Motor neuron (in vitro differentiated cells): ENCODE data around the gene GRIA1. TPM values are rescaled to one million over a fixed set of nuclear protein-coding genes. Genes with fewer than 3 reads are reported as not detected.

Experiments used
- ATAC-seq, 8 experiments: fragments of 200-7000 bp; cut with Tn5 transposase; replicated peaks in 6 of 8; 2 replicates each; pipeline ENCODE4 v1.8.0; 2021; ENCODE audit warnings: mild to moderate bottlenecking in 8 of 8, moderate library complexity in 8 of 8
- H3K27ac ChIP-seq, 2 donors: fragments of 250-450 bp; sonication (Bioruptor Pico); 2 replicates each; pipeline ENCODE4 v1.9.0; 2021; ENCODE audit warnings: antibody characterized with exemption in 2 of 2, mild to moderate bottlenecking in 2 of 2, moderate library complexity in 1 of 2
- H3K4me1 ChIP-seq, 2 donors: fragments of 250-450 bp; sonication (Bioruptor Pico); replicated peaks in 1 of 2; 2 replicates each; pipeline ENCODE4 v1.6.1; 2021; ENCODE audit warnings: antibody characterized with exemption in 2 of 2, mild to moderate bottlenecking in 2 of 2, moderate library complexity in 1 of 2
- H3K4me3 ChIP-seq, 5 donors: fragments of 250-450 bp; sonication (Bioruptor Pico); 2 replicates each; pipeline ENCODE4 v1.9.0; 2021; ENCODE audit warnings: antibody characterized with exemption in 5 of 5, mild to moderate bottlenecking in 5 of 5, moderate library complexity in 4 of 5
- WGBS, 10 experiments: fragments of 450-650 bp; shearing (Covaris generic); methylation state at CpG; one replicate each; pipeline ENCODE4 v1.0.0; 2022; 5-methylcytosine and 5-hydroxymethylcytosine counted together
- in situ Hi-C, 9 experiments: fragments of 400-800 bp; cut with MboI; loops; one replicate each; pipeline ENCODE4 v1.15.0; 2021; ENCODE audit warnings: low sequenced_read_pairs in 9 of 9, low pct_unique_long_range_greater_than_20kb in 2 of 9; ENCODE audit not compliant: unreplicated experiment in 9 of 9
- total RNA-seq, 8 experiments: library from RNA; unstranded; fragments of 300-600 nt; gene quantifications; 2 replicates each; pipeline versions ENCODE4 v1.2.3 to v1.2.4, GENCODE V29; 2022

GRIA1 gene
- total RNA-seq, 8 experiments from 2014 or later = 19.7 to 203 (median 54.7) TPM

GRCh38 chr5:153690236-153690635 is 199.8 kb downstream of the GRIA1 start:
- Histone ChIP-seq H3K27ac (peak overlapping the region; percentile 21 to 29), H3K4me1 (peaks cover 14% of the 10 kb centered on the region in 2 donors), H3K4me3 (no peak overlapping the region)
- in situ Hi-C loops = no loop called here
- WGBS, 10 experiments = 90 to 100% (median 100%) methylated on average over 1 to 3 of the region's 3 CpGs; no CpG with 5 or more reads in 4 of the 10 experiments
- ATAC-seq = peak in 5 of 8 experiments; percentile 88 to 99 (median 95)

GRCh38 chr5:153696256-153696655 is 205.8 kb downstream of the GRIA1 start:
- no peak for ATAC-seq
- WGBS, 10 experiments = 20 to 100% (median 62%) methylated on average over 1 to 3 of the region's 3 CpGs; no CpG with 5 or more reads in 4 of the 10 experiments
- H3K4me1 ChIP-seq = peaks cover 12 to 15% of the 10 kb centered on the region in 2 donors
- in situ Hi-C loops = no loop called here
- H3K4me3 ChIP-seq = no peak overlapping the region
- H3K27ac ChIP-seq = no peak overlapping the region

- peak in 4 of 8 experiments; percentile 22 to 49 (median 32) for ATAC-seq
- H3K27ac ChIP-seq = no peak overlapping the region
- 65 to 100% (median 86%) methylated on average over 2 to 3 of the region's 3 CpGs; no CpG with 5 or more reads in 5 of the 10 experiments for WGBS, 10 experiments
- peaks cover 12 to 20% of the 10 kb centered on the region in 2 donors for H3K4me1 ChIP-seq
- H3K4me3 ChIP-seq = no peak overlapping the region
- in situ Hi-C loops = no loop called here
These were observed 208.6 kb downstream of the GRIA1 start for GRCh38 chr5:153699035-153699434.

GRCh38 chr5:153700940-153701339 is 210.5 kb downstream of the GRIA1 start:
- in situ Hi-C loops = no loop called here
- ATAC-seq = peak in 5 of 8 experiments; percentile 31 to 80 (median 67)
- Histone ChIP-seq H3K27ac (peak overlapping the region; percentile 5 to 21), H3K4me1 (peaks cover 12 to 20% of the 10 kb centered on the region in 2 donors), H3K4me3 (no peak overlapping the region)

GRCh38 chr5:153702265-153702664 is 211.8 kb downstream of the GRIA1 start:
- 3 to 100% (median 67%) methylated on average over 2 to 4 of the region's 4 CpGs; no CpG with 5 or more reads in 3 of the 10 experiments for WGBS, 10 experiments
- in situ Hi-C loops = no loop called here
- no peak overlapping the region for H3K27ac ChIP-seq
- ATAC-seq = peak in 3 of 8 experiments; percentile 86 to 89 (median 88)
- no peak overlapping the region for H3K4me3 ChIP-seq
- H3K4me1 ChIP-seq = peaks cover 12 to 20% of the 10 kb centered on the region in 2 donors

GRCh38 chr5:153704110-153704509 is 213.6 kb downstream of the GRIA1 start:
- in situ Hi-C loops = no loop called here
- no peak for ATAC-seq
- peaks cover 12 to 20% of the 10 kb centered on the region in 2 donors for H3K4me1 ChIP-seq
- H3K27ac ChIP-seq = no peak overlapping the region
- no peak overlapping the region for H3K4me3 ChIP-seq

- H3K4me1 ChIP-seq = peaks cover 0 to 3% of the 10 kb centered on the region in 2 donors
- in situ Hi-C loops = no loop called here
- 35 to 92% (median 79%) methylated on average over 1 to 6 of the region's 6 CpGs for WGBS, 10 experiments
- H3K27ac ChIP-seq = no peak overlapping the region
- no peak for ATAC-seq
- no peak overlapping the region for H3K4me3 ChIP-seq
These were observed 217.2 kb downstream of the GRIA1 start for GRCh38 chr5:153707626-153708025.

- WGBS, 10 experiments = 69 to 100% (median 85%) methylated on average over 1 to 4 of the region's 4 CpGs; no CpG with 5 or more reads in 2 of the 10 experiments
These were observed 221.3 kb downstream of the GRIA1 start for GRCh38 chr5:153711755-153712154.

GRCh38 chr5:153712946-153713345 is 222.5 kb downstream of the GRIA1 start:
- H3K4me1 ChIP-seq = peaks cover 3 to 12% of the 10 kb centered on the region in 2 donors
- in situ Hi-C loops = no loop called here
- no peak overlapping the region for H3K4me3 ChIP-seq
- ATAC-seq = no peak
- 67 to 100% (median 100%) methylated on average over 1 to 2 of the region's 3 CpGs; no CpG with 5 or more reads in 7 of the 10 experiments for WGBS, 10 experiments
- no peak overlapping the region for H3K27ac ChIP-seq

More at GRCh38 chr5:153711755-153712154, 221.3 kb downstream of the GRIA1 start:
- ATAC-seq = no peak
- Histone ChIP-seq H3K4me1 (peaks cover 3 to 12% of the 10 kb centered on the region in 2 donors), H3K4me3 (no peak overlapping the region), H3K27ac (no peak overlapping the region)
- in situ Hi-C loops = no loop called here

GRCh38 chr5:153713943-153714342 is 223.5 kb downstream of the GRIA1 start:
- Histone ChIP-seq H3K4me1 (peaks cover 3 to 12% of the 10 kb centered on the region in 2 donors), H3K27ac (no peak overlapping the region), H3K4me3 (no peak overlapping the region)
- in situ Hi-C loops = no loop called here
- 63 to 90% (median 77%) methylated on average over 2 to 8 of the region's 8 CpGs for WGBS, 10 experiments
- peak in 5 of 8 experiments; percentile 42 to 97 (median 70) for ATAC-seq

- H3K27ac ChIP-seq = no peak overlapping the region
- peaks cover 3 to 12% of the 10 kb centered on the region in 2 donors for H3K4me1 ChIP-seq
- WGBS, 10 experiments = 0 to 100% (median 79%) methylated on average over 1 to 2 of the region's 2 CpGs; no CpG with 5 or more reads in 2 of the 10 experiments
- H3K4me3 ChIP-seq = no peak overlapping the region
- peak in 2 of 8 experiments; percentile 54 to 86 for ATAC-seq
- in situ Hi-C loops = no loop called here
These were observed 224.3 kb downstream of the GRIA1 start for GRCh38 chr5:153714798-153715197.

GRCh38 chr5:153717287-153717686 is 226.8 kb downstream of the GRIA1 start:
- peaks cover 3 to 9% of the 10 kb centered on the region in 2 donors for H3K4me1 ChIP-seq
- in situ Hi-C loops = no loop called here
- WGBS, 10 experiments = 88 to 100% (median 100%) methylated on average over 1 to 3 of the region's 3 CpGs; no CpG with 5 or more reads in 3 of the 10 experiments
- no peak for ATAC-seq
- H3K27ac ChIP-seq = no peak overlapping the region
- H3K4me3 ChIP-seq = no peak overlapping the region

GRCh38 chr5:153718713-153719112 is 228.2 kb downstream of the GRIA1 start:
- no peak overlapping the region for H3K4me3 ChIP-seq
- H3K4me1 ChIP-seq = peaks cover 7 to 10% of the 10 kb centered on the region in 2 donors
- in situ Hi-C loops = no loop called here
- ATAC-seq = peak in 1 of 8 experiments; percentile 21
- 80% methylated on average over 1 of the region's 1 CpG; no CpG with 5 or more reads in 9 of the 10 experiments for WGBS, 10 experiments
- H3K27ac ChIP-seq = no peak overlapping the region

- no peak for ATAC-seq
- H3K27ac ChIP-seq = no peak overlapping the region
- in situ Hi-C loops = no loop called here
- 67 to 100% (median 92%) methylated on average over 1 to 3 of the region's 5 CpGs; no CpG with 5 or more reads in 5 of the 10 experiments for WGBS, 10 experiments
- peaks cover under 1 to 7% of the 10 kb centered on the region in 2 donors for H3K4me1 ChIP-seq
- no peak overlapping the region for H3K4me3 ChIP-seq
These were observed 228.9 kb downstream of the GRIA1 start for GRCh38 chr5:153719324-153719723.
